PC-3 (cell line): Measurements from ENCODE around the gene ZER1. TPM values are rescaled to one million over a fixed set of nuclear protein-coding genes. Genes with fewer than 3 reads are reported as not detected.

Experiments used
- ATAC-seq: fragments of 200-7000 bp; cut with Tn5 transposase; 2 replicates; pipeline ENCODE4 v1.9.1; 2020; ENCODE audit warnings: mild to moderate bottlenecking, moderate library complexity
- BruUV-seq: library from RNA; stranded (reverse); fragments of 400-500 nt; replicated peaks from 2 replicates; lab custom pipeline; 2021; lab: Mats Ljungman, UMichigan
- CTCF ChIA-PET: fragments of 300-600 bp; sonication (Branson Sonifier 250); formaldehyde crosslinking; loops from one replicate; lab custom pipeline; 2022; ENCODE audit warnings: antibody characterized with exemption; lab: Charles Lee
- POLR2A ChIA-PET: fragments of 300-600 bp; sonication (Branson Sonifier 250); formaldehyde crosslinking; loops from one replicate; lab custom pipeline; 2022; ENCODE audit warnings: antibody characterized with exemption; ENCODE audit not compliant: unreplicated experiment; lab: Charles Lee
- DNase-seq: peaks from one replicate; pipeline ENCODE4 v3.0.0-alpha.2; 2015
- H2AFZ ChIP-seq: fragments of 300-600 bp; sonication (generic); 2 replicates; pipeline ENCODE4 v1.6.0; 2016; ENCODE audit warnings: antibody characterized with exemption, low read length
- H3F3A ChIP-seq: fragments of 300-600 bp; sonication (generic); one replicate; pipeline ENCODE4 v1.6.0; 2017; ENCODE audit warnings: antibody characterized with exemption, low read length, control low read depth, mild to moderate bottlenecking; ENCODE audit not compliant: unreplicated experiment
- H3K27ac ChIP-seq: fragments of 300-600 bp; sonication (generic); 2 replicates; pipeline ENCODE4 v1.5.1; 2016; ENCODE audit warnings: mild to moderate bottlenecking, low read length
- H3K27me3 ChIP-seq: fragments of 300-600 bp; sonication (generic); 2 replicates; pipeline ENCODE4 v1.6.1; 2016; ENCODE audit warnings: low read length, mixed read lengths
- H3K36me3 ChIP-seq: fragments of 300-600 bp; sonication (generic); 2 replicates; pipeline ENCODE4 v1.6.1; 2016; ENCODE audit warnings: low read depth, mixed run types, low read length, mixed read lengths
- H3K4me1 ChIP-seq: fragments of 300-600 bp; sonication (generic); 2 replicates; pipeline ENCODE4 v1.5.1; 2016; ENCODE audit warnings: low read length; ENCODE audit not compliant: insufficient read depth
- H3K4me2 ChIP-seq: fragments of 300-600 bp; sonication (generic); 2 replicates; pipeline ENCODE4 v1.6.0; 2016; ENCODE audit warnings: low read length
- H3K4me3 ChIP-seq: fragments of 300-600 bp; sonication (generic); 2 replicates; pipeline ENCODE4 v1.5.1; 2016; ENCODE audit warnings: mild to moderate bottlenecking, low read length, mixed read lengths
- H3K79me2 ChIP-seq: fragments of 300-600 bp; sonication (generic); 2 replicates; pipeline ENCODE4 v1.6.1; 2017; ENCODE audit warnings: low read length, mixed read lengths
- H3K9ac ChIP-seq: fragments of 300-600 bp; sonication (generic); 2 replicates; pipeline ENCODE4 v1.6.0; 2016; ENCODE audit warnings: mild to moderate bottlenecking, low read length
- H3K9me2 ChIP-seq: fragments of 300-600 bp; sonication (generic); replicated peaks from 2 replicates; pipeline ENCODE4 v1.6.1; 2016; ENCODE audit warnings: mixed run types, low read length, mixed read lengths
- H3K9me3 ChIP-seq: fragments of 300-600 bp; sonication (generic); 2 replicates; pipeline ENCODE4 v1.6.1; 2016; ENCODE audit warnings: low read length, mixed read lengths
- H4K20me1 ChIP-seq: fragments of 300-600 bp; sonication (generic); 2 replicates; pipeline ENCODE4 v1.6.1; 2016; ENCODE audit warnings: low read length, mixed read lengths
- CTCF ChIP-seq: fragments of 300-600 bp; sonication (generic); conservative IDR thresholded peaks from 2 replicates; pipeline ENCODE4 v1.5.1; 2017; ENCODE audit warnings: antibody characterized with exemption, low read depth, mild to moderate bottlenecking, low read length
- EZH2 ChIP-seq: fragments of 300-600 bp; sonication (generic); IDR thresholded peaks from one replicate; pipeline ENCODE4 v1.6.1; 2017; ENCODE audit warnings: antibody characterized with exemption, mild to moderate bottlenecking, low read length; ENCODE audit not compliant: unreplicated experiment
- EZH2phosphoT487 ChIP-seq: fragments of 300-600 bp; sonication (generic); IDR thresholded peaks from 2 replicates; pipeline ENCODE4 v1.6.1; 2018; ENCODE audit warnings: mild to moderate bottlenecking, antibody characterized with exemption, low read length, borderline replicate concordance
- intact Hi-C: fragments of 100-400 bp; cut with micrococcal nuclease; formaldehyde crosslinking; loops from 2 replicates; pipeline ENCODE4 v1.9.0; 2023
- total RNA-seq: library from RNA; depleted of rRNA; stranded (reverse); fragments of >200 nt; gene quantifications from 2 replicates; pipeline ENCODE4 v1.2.3, GENCODE V29; 2014

The ZER1 gene
- total RNA-seq, 1 experiment from 2014 or later = 20.6 TPM

DNA sequence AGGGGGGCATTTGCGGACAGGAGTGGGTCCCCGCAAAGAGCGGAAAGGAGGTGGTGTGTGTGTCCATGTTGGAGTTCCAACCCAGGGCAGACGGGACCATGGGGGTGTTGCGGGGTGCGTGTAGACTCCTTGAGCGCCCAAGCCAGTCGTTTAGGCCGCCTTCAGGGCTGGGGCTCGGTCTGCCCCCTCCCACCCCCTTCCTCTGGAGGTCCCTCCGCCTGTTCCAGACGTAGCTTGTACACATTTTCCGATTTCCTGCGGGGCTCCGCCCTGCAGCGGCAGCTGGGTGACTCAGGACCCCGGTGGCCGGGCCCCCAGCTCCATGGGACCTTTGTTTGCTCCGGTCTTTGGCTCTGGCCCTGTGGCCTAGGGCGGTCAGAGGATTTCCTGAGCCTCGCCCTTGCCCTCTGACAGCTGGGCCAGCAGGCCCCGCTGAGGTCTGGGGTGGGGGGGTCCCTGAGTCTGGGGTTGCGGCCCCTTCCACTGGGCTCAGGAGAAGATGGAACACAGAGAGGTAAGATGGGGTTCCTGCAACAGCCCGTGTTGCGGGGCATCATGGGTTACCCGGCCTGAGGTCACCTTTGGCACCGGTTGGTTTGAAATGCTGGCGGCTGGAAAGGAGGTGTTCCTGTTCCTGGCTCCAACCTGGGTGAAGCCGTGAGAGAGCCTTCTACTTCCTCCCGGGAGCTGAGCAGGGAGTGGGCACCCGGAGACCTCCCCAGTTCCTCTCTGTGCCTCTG lies 67.9 kb downstream of the ZER1 start:
- H3K79me2 ChIP-seq = no peaks in the 10 kb centered on the region
- H3K4me2 ChIP-seq = no peak overlapping the region
- H3K9me2 ChIP-seq = no peaks in the 10 kb centered on the region
- BruUV-seq = no TSS peak
- no peak overlapping the region for H3K9ac ChIP-seq
- H3F3A ChIP-seq = no peaks in the 10 kb centered on the region
- no peak for ATAC-seq
- no peak for TF ChIP-seq EZH2phosphoT487
- no peak for TF ChIP-seq CTCF
- no peak for TF ChIP-seq EZH2
- no peaks in the 10 kb centered on the region for H3K36me3 ChIP-seq
- CTCF ChIA-PET = no interaction called here
- no peaks in the 10 kb centered on the region for H3K9me3 ChIP-seq
- H4K20me1 ChIP-seq = no peaks in the 10 kb centered on the region
- no peaks in the 10 kb centered on the region for H3K27me3 ChIP-seq
- POLR2A ChIA-PET = no interaction called here
- intact Hi-C loops = no loop called here
- no peak for DNase-seq
- H3K27ac ChIP-seq = no peak overlapping the region
- H3K4me1 ChIP-seq = no peaks in the 10 kb centered on the region
- no peak overlapping the region for H3K4me3 ChIP-seq
- H2AFZ ChIP-seq = no peak overlapping the region

- intact Hi-C loops = no loop called here
- ATAC-seq = no peak; the same call in 1 of the 2 replicates
- no peak for DNase-seq
- H3K27ac ChIP-seq = no peak overlapping the region
- H3K4me3 ChIP-seq = peak overlapping the region; percentile 83
- CTCF ChIA-PET = no interaction called here
- TF ChIP-seq EZH2phosphoT487 (no peak), EZH2 (no peak), CTCF (no peak)
- H3K36me3 ChIP-seq = no peaks in the 10 kb centered on the region
- no peaks in the 10 kb centered on the region for H3K4me1 ChIP-seq
- no peaks in the 10 kb centered on the region for H3K79me2 ChIP-seq
- H3K9me3 ChIP-seq = no peaks in the 10 kb centered on the region
- BruUV-seq = no TSS peak
- POLR2A ChIA-PET = no interaction called here
- H2AFZ ChIP-seq = peak overlapping the region; percentile 67
- no peaks in the 10 kb centered on the region for H3K9me2 ChIP-seq
- H3F3A ChIP-seq = no peaks in the 10 kb centered on the region
- no peaks in the 10 kb centered on the region for H3K27me3 ChIP-seq
- peak overlapping the region; percentile 74 for H3K4me2 ChIP-seq
- peak overlapping the region; percentile 78 for H3K9ac ChIP-seq
- H4K20me1 ChIP-seq = no peaks in the 10 kb centered on the region
Observed at GRCh38 chr9:128702949-128703615, 68.6 kb downstream of the ZER1 start.
